ENCODE data around the gene PTK7.
"Not testable (repeated sequence)": the region's sequence is repeated elsewhere in the genome, so short reads cannot be mapped to it uniquely, and the experiment has no call there.

Gene PTK7

DNA sequence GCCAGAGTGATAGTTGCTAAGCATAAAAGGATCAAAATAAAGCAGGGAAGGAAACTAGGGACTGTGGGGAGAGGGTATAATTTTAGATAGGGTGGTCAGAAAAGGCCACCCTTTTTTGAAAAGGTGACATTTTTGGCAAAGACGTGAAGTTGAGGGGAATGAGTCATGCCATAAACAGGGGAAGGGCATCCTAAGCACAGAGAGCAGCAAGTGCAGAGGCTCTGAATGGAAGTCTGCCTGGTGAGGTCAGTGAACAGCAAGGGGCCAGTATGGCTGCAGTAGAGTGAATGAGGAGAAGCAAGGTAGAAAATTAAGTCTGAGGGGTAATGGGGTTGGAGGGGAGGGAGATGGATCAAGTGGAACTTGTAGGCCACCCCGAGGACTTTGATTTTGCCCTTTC lies 14.3 kb upstream of the PTK7 start:
- no peaks in the 10 kb centered on the region for H3K9me3 Mint-ChIP-seq
- no peak overlapping the region for H3K27ac Mint-ChIP-seq
- peaks cover 20% of the 10 kb centered on the region for H3K36me3 Mint-ChIP-seq (ENCODE audit: low read depth)
- H3K4me1 Mint-ChIP-seq (ENCODE audit: low read depth): peaks cover 31% of the 10 kb centered on the region
- H3K4me3 Mint-ChIP-seq: no peak overlapping the region
- no peaks in the 10 kb centered on the region for H3K27me3 Mint-ChIP-seq

DNA sequence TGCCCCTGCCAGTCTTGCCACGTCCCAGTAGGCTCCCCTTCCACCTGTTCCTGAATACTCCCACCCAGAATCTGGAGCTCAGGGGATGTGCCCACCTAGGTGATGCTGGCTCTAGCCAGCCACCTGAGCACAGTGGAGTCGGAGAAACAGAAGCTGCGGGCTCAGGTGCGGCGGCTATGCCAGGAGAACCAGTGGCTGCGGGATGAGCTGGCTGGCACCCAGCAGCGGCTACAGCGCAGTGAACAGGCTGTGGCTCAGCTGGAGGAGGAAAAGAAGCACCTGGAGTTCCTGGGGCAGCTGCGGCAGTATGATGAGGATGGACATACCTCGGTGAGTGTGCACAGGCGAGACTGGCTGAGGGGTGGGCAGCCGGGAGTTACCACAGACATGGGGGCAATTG lies 13.3 kb upstream of the PTK7 start:
- Mint-ChIP-seq H3K4me1 (ENCODE audit: low read depth) (peaks cover 27% of the 10 kb centered on the region), H3K9me3 (no peaks in the 10 kb centered on the region), H3K27me3 (no peaks in the 10 kb centered on the region), H3K27ac (no peak overlapping the region), H3K4me3 (no peak overlapping the region), H3K36me3 (ENCODE audit: low read depth) (peaks cover 16% of the 10 kb centered on the region)

DNA sequence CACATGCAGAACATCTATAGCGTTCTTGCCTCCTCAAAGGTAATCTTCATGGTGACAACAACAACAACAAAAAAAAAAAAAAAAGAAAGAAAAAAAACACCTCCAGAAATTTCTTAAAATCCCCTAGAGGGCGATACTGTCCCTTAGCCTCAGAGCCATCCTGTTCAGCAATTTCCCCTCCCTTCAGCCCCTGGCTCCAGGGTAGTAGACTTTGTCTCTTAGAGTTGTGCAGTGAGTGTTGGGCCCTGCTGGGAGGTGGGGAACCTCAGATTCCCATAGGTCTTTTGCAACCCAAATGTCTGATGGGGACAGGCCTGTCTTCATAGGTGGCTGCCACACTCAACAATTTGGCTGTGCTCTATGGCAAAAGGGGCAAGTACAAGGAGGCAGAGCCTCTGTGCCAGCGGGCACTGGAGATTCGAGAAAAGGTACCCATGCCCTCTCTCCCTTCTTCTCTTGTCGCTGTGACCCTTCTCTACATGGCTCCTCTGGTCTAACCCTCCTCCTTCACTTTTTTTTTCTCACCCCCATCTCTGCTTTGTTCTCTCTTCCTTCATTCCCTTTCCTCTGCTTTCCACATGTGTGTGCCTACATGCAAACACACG lies 6.0 kb upstream of the PTK7 start:
- no peaks in the 10 kb centered on the region for H3K9me3 Mint-ChIP-seq
- no peaks in the 10 kb centered on the region for H3K36me3 Mint-ChIP-seq (ENCODE audit: low read depth)
- no peaks in the 10 kb centered on the region for H3K27me3 Mint-ChIP-seq
- no peak overlapping the region for H3K4me3 Mint-ChIP-seq
- H3K27ac Mint-ChIP-seq: no peak overlapping the region
- H3K4me1 Mint-ChIP-seq (ENCODE audit: low read depth): no peaks in the 10 kb centered on the region

DNA sequence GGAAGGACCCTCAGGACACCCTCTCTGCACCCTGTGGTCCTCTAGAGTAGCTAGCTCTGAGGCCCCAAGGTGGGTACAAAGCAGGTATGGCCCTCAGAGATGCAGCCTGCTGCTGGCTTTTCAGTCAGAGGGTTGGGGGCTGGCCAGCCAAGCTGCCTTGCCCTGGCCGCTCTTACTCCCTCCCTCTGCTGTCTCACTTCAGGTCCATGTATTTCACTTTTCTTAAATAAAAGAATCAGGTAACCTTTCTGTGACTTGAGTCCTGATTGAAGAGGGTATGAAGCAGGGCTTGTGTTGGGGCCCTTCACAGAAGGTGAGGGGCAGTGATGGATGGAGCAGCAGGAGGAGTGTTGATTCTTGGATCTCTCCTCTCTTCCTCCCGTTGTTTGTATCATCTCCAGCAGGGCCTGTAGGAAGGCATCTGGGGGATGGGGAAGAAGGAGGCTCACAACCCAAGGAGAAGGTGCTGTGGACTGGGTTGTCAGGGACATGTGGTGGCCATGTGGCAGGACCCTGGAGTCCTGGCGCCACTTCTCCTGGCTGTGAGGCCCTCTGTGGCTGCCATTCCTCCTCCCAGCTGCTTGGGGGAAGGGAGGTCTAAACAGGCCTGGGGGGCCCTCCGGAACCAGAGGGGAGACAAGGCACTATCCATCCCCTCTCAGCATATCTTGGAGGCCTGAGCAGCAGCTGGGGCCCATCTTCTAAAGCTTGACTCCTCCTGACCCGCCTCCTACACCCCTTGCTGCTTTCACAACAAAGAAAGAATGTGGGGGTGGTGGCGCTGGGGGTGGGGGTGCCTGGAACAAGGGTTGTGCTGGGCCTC lies 1.1 kb upstream of the PTK7 start:
- Mint-ChIP-seq H3K9me3 (no peaks in the 10 kb centered on the region), H3K27ac (no peak overlapping the region), H3K4me1 (ENCODE audit: low read depth) (peaks cover 4% of the 10 kb centered on the region), H3K27me3 (peaks cover 20% of the 10 kb centered on the region), H3K4me3 (peak overlapping the region; percentile 39), H3K36me3 (ENCODE audit: low read depth) (no peaks in the 10 kb centered on the region)

DNA sequence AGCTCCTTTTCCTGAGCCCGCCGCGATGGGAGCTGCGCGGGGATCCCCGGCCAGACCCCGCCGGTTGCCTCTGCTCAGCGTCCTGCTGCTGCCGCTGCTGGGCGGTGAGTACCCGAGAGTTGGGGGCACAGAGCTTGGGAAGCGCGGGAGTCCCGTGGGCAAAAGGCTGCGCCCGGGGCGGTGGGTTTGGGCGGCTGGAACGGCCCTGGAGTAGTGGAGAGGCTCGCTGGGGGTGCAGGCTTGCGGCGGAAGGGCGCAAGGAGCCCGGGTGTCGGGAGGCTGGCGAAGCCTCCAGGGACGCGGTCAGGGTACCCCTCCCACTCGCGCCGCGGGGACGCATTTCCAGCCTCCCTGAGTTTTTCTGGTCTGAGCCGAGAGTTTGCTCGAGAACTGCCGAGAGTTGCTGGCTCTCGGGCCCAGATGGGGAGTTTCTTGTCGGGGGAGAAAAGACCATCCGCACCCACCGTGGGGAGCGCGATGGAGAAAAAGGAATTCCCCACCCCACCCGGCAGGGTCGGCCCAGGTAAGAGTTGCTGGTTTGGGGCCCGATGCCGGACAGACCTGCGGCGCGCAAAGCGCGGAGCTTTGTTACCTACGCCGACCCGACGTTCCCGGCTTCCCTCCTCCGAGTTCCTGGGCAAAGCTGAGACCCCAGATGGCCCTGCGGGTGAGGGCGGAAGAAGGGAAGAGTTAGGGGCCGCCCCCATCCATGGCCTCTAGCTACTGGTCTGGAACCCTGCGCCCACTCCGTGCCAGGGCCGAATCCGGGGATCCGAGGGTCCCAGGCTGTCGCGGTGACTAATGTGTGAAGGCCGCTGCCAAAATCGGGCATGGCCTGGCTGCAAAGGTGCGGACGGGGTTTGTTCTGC lies 584 bp downstream of the PTK7 start:
- Mint-ChIP-seq H3K27ac (no peak overlapping the region), H3K9me3 (no peaks in the 10 kb centered on the region), H3K27me3 (peaks cover 20% of the 10 kb centered on the region), H3K4me1 (ENCODE audit: low read depth) (peaks cover 4% of the 10 kb centered on the region), H3K36me3 (ENCODE audit: low read depth) (no peaks in the 10 kb centered on the region), H3K4me3 (peak overlapping the region; percentile 71)

DNA sequence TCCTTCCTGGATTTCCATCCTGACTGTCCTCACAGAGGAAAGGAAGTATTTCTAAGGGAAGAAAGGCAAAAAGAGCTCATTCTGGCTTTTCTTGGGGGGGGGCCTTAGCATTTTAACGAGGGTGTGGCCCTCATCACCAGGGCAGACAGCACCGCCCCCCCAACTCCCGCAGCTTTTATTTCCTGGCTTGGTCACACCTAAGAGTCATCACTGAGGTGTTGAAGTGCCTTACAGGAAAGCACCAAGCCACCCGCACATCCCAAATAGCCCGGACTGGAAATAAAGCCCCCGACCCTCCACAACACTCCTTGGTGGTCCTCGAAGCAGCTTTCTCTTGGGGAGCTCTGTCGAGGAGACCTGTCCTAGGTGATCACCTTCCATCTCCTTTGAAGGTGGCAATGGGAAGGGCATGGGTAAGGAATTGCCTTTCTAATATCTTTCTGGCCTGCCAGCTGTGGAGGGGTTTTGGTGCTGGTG lies 1.3 kb downstream of the PTK7 start:
- H3K4me3 Mint-ChIP-seq: peak overlapping the region; percentile 71
- no peak overlapping the region for H3K27ac Mint-ChIP-seq
- H3K36me3 Mint-ChIP-seq (ENCODE audit: low read depth): no peaks in the 10 kb centered on the region
- H3K4me1 Mint-ChIP-seq (ENCODE audit: low read depth): peaks cover 4% of the 10 kb centered on the region
- H3K27me3 Mint-ChIP-seq: peaks cover 20% of the 10 kb centered on the region
- no peaks in the 10 kb centered on the region for H3K9me3 Mint-ChIP-seq

DNA sequence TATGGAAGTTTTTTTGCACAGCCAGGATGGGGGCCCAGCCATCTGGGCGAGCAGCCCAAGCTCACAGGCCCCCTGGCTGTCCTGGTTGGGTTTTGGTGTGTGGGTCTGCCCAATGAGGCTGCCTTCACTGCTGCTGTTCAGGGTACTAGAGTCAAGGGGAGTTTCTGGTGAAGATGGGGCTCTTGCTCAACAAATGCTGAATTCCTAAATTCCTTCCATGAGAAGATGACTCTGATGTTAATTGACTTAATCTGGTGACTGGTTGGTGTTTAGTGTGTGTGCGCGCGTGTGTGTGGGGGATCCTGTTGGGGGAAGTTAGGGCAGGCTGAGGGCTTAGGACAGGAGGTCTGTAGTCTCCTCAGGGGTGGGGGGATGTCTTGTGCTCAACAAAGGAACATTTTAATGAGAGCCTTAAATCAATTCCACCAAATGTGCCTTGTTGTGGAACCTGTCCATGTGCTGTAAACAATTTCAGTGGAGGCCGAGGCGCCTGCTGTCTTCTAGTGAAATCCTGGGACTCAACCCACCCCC lies 1.9 kb downstream of the PTK7 start:
- Mint-ChIP-seq H3K36me3 (ENCODE audit: low read depth) (no peaks in the 10 kb centered on the region), H3K9me3 (no peaks in the 10 kb centered on the region), H3K27me3 (peaks cover 20% of the 10 kb centered on the region), H3K4me1 (ENCODE audit: low read depth) (peaks cover 4% of the 10 kb centered on the region), H3K27ac (no peak overlapping the region), H3K4me3 (no peak overlapping the region)

DNA sequence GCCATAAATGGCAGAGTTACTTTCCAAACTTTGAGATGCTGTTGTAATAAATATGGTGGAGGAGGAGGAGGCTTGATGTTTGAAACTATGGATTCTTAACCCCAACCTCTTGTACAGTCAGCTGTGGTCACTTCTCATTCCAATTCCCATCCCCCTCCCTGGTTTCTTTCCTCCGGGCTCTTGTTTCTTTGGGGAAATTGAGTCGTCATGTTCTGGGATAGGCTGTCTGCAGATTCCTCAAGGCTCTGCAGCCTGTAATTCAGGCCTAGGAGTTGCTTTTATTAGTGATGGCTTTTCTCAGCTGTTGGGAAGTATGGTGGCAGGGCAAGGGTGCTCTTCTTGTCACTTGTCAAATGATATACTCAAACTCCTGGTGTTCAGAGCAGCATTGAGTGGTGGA lies 2.6 kb downstream of the PTK7 start:
- Mint-ChIP-seq H3K27me3 (peaks cover 20% of the 10 kb centered on the region), H3K4me3 (no peak overlapping the region), H3K36me3 (ENCODE audit: low read depth) (no peaks in the 10 kb centered on the region), H3K9me3 (no peaks in the 10 kb centered on the region), H3K27ac (no peak overlapping the region), H3K4me1 (ENCODE audit: low read depth) (peaks cover 4% of the 10 kb centered on the region)

DNA sequence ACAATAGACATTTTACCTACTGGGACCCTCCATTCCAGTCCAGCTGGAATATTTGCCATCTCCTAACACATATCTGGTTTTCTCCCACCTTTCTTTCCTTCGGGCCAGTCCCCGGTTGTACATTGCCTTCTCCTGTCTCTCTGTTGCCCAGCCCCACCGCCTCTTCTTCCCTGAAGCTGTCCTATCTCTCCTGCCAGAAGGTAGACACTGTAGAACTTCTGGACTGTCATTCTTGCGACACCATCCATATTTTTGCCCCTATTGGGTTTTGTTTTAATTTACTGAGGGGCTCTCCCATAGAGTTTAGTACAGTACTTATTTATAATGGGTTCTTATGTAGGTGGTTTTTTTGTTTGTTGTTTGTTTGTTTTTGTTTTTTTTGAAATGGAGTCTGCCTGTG lies 4.9 kb downstream of the PTK7 start:
- Mint-ChIP-seq H3K27ac (no peak overlapping the region), H3K27me3 (peaks cover 20% of the 10 kb centered on the region), H3K4me3 (no peak overlapping the region)

DNA sequence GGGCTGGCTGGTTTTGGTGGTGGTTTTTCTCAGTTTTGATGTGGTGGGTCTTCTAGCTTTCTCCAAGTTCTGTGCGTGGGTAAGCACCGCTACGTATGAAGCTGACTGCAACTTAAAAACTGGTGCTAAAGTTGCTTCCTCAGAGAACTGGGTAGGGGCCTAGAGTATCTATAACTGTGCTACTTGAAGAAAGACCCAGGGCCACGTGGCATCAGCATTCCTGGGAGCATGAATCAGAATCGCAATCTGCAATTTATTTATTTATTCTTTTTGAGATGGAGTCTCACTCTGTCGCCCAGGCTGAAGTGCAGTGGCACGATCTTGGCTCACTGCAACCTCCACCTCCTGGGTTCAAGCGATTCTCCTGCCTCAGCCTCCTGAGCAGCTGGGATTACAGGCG lies 5.8 kb downstream of the PTK7 start:
- H3K27me3 Mint-ChIP-seq: peaks cover 15% of the 10 kb centered on the region
- H3K9me3 Mint-ChIP-seq; H3K36me3 Mint-ChIP-seq (ENCODE audit: low read depth); H3K4me3 Mint-ChIP-seq; H3K4me1 Mint-ChIP-seq (ENCODE audit: low read depth); H3K27ac Mint-ChIP-seq: not testable (repeated sequence)

More for the DNA sequence above, 4.9 kb downstream of the PTK7 start:
- Mint-ChIP-seq H3K4me1 (ENCODE audit: low read depth) (peaks cover 7% of the 10 kb centered on the region), H3K36me3 (ENCODE audit: low read depth) (no peaks in the 10 kb centered on the region), H3K9me3 (no peaks in the 10 kb centered on the region)

DNA sequence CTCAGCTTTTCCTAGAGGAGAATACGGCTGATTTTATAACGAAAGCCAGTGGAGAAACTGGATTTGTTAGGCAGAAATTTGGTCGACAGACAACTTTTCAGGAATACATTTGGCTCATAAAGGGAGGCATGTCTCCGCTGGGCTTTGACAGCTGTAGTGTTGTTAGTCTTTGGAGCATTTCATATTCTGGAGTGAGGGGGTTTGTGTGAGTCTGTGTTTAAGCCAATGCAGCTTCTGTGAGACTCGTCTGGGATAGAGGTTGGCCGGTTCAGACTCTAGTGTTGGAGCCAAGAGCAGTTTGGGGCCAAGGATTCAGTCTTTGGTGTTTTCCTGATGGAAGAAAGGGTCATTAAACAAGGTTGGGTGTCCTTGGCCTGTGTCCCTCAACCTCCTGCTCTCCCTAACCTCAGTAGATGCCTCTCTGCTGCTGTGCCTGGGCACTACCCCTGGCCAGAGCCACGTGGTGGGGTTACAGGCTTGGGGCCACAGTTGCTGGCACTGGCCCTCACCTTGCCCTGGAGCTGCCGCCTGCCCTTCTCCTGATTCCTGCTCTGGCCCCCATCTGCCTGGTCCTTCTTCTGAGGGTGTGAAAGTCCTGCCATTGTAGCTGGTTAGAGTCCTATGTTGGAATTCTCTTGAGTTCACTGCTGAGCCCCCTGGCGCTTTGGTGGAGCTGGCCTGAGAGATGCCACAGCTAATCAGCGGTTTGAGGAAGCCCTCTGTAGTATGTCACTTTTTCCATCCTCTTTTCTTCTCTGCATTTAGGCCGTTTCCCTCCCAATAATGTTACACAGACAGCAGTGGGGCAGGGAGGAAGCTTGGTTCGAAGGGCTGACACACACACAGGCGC lies 6.9 kb downstream of the PTK7 start:
- Mint-ChIP-seq H3K36me3 (ENCODE audit: low read depth) (no peaks in the 10 kb centered on the region), H3K9me3 (no peaks in the 10 kb centered on the region), H3K27ac (no peak overlapping the region), H3K27me3 (peaks cover 4% of the 10 kb centered on the region), H3K4me1 (ENCODE audit: low read depth) (peaks cover 7% of the 10 kb centered on the region), H3K4me3 (no peak overlapping the region)

DNA sequence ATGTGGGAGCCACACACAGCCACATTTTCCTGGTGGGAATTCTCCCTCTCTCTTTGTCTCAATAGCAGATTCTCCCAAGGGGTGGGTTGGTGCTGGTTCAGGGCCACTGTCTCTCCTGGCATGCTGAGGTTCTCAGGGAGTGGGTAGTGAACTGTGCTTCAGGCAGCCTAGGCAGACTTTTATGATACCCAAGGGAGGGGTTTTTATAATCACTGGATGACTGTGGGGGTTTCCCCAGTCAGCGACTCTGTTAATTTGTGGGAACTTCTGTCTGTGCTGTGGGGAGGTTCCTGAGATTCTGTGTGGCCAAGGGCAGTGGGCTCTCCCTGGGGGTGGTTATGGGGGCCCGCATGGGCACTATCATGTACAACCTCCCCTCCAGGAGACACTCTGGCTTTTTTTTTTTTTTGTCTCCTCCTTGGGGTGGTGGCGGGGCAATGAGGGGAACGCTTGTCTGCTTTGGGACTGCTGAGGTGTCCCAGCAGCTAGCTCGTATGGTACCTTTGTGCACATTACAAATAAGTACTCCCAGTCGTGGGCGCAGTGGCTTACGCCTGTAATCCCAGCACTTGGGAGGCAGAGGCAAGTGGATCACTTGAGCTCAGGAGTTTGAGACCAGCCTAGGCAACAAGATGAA lies 10.0 kb downstream of the PTK7 start:
- no peak overlapping the region for H3K27ac Mint-ChIP-seq
- H3K4me3 Mint-ChIP-seq: no peak overlapping the region

DNA sequence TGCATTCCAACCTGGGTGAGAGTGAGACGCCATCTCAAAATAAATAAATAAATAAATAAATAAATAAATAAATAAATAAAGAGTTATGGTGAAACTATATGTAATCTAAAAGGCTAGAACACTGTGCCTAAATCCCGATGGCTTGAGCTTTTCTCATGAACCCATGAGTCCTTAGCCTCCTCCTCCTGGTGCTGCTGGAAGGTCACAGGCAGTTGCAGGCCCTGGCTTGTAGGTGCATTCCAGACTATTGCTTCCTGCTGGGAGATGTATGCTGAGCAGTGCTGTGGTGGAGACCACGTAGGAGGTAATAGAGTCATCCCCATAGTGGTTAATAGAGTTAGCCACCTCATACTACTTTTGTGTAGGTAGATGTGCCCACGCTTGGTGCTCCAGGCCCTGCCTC lies 12.5 kb downstream of the PTK7 start:
- H3K27ac Mint-ChIP-seq: no peak overlapping the region
- H3K36me3 Mint-ChIP-seq (ENCODE audit: low read depth): no peaks in the 10 kb centered on the region
- no peaks in the 10 kb centered on the region for H3K27me3 Mint-ChIP-seq
- H3K4me3 Mint-ChIP-seq: no peak overlapping the region
- no peaks in the 10 kb centered on the region for H3K9me3 Mint-ChIP-seq
- peaks cover 17% of the 10 kb centered on the region for H3K4me1 Mint-ChIP-seq (ENCODE audit: low read depth)

More for the DNA sequence above, 10.0 kb downstream of the PTK7 start:
- Mint-ChIP-seq H3K9me3 (no peaks in the 10 kb centered on the region), H3K27me3 (no peaks in the 10 kb centered on the region), H3K4me1 (ENCODE audit: low read depth) (peaks cover 12% of the 10 kb centered on the region), H3K36me3 (ENCODE audit: low read depth) (no peaks in the 10 kb centered on the region)

DNA sequence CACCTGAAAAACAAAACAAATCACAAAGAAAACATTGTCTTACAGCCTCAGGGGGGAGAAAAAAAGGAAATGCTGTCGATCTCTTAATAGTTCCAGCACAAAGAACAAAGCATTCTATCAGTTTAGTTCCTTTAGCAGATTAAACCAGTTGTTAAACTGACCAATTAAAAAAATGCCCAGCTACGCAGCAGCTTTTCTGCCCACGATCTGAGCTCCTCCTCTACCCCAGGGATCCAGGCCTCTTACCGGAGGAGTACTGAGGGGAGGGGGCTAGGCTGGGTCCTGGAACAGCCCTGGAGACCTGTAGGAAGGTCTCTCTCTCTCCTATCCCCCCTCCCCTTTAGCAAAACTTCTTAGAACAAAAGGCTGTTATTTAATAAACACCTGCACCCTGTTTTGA lies 13.4 kb downstream of the PTK7 start:
- Mint-ChIP-seq H3K27ac (no peak overlapping the region), H3K9me3 (no peaks in the 10 kb centered on the region), H3K4me1 (ENCODE audit: low read depth) (peaks cover 22% of the 10 kb centered on the region), H3K36me3 (ENCODE audit: low read depth) (no peaks in the 10 kb centered on the region), H3K4me3 (no peak overlapping the region), H3K27me3 (no peaks in the 10 kb centered on the region)

Measured in stimulated activated naive CD8-positive, alpha-beta T cell treated with anti-CD3 and anti-CD28 coated beads, Interleukin-15, Interleukin-2, amounts not matched to agents 100 ng/mL and 50 ng/mL, for 24 hours (primary cell).